DMS53 (cell line): ENCODE results near the gene EMILIN3.

ENCODE experiments used
- DNase-seq: peaks from one replicate; lab custom pipeline; 2025; lab: John Stamatoyannopoulos, UW

Gene EMILIN3

DNA sequence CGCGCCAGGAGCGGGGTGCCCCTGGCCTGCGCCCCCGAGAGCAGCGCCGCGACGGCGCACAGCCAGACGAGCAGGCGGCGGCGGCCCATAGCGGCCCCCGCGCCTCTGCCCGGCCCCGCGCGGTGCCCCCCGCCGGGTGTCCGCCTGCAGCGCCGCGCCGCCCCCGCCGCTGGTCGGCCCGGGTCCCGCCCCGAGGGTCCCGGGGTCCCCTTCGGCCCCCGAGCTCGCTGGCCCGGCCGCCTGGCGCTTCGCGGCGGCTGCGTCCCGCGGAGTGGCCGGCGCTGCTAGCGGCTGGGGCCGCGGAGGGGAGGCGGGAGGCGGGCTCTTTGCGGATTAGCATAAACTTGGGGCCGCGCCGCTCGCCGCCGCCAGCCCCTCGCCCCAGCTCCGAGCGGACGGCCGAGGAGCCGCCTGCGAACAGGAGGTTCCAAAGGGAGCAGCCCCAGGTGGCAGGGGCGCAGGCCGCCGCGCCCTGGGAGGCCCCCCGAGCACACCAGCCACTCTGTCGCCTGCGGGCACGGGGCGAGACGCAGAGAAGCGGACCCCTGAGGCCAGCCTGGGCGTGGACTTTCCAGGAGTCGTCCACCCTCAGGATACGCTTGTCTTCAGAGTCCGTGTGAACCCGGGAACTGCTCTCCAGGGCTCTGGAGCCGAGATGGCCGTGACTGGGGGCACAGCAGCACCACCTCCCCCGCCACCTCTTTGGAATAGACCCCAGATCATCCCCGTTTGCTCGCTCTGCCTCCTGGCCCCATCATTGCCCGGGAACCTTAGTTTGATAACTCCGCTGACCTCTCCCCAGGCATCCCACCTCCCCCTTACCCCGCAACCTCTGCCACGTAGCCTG is at the start of gene EMILIN3:
Gene EMILIN3 (minus strand): TSS at position 273 of the 847 bp plus-strand sequence. CDS start 184 bp downstream, at position 89.
- peak; percentile 30 for DNase-seq

DNA sequence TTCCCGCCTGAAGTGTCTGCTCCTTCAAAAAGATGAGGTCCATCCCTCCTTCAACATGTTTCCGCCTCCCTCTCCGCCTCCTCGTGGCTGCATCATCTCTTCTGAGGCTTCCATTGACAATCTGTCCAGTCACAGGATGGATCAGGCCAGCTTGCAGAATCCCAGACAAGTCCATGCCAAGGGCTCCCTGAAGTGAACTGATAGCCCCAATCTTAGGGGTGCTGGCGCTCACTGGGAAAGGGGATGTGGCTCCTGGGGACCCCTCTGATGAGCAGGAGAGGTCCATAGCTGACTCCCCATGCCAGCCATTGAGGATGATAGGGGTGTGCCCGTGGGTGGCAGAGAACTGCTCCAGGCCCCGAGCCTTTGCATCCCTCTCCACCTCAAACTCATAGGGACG is 48.6 kb upstream of the EMILIN3 start:
- no peak for DNase-seq

DNA sequence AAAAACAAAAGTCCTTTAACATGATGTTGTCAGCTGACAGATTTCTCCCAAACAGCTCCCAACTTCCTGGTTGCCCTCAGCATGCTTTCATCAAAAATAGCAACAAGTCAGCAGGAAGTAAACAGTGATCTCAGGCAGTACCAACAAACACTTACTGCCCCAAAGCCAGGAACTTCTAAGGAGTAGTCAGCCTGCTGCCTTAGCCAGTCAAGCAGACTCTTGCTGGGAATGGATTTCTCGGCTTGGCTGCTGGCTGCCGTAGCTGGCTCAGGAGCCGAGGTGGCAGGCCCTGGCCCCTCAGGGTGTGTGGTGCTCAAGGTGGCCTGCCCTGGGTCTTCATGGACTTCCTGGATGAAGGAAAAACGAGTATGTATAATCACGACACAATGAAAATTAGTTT is 46.6 kb upstream of the EMILIN3 start:
- no peak for DNase-seq

DNA sequence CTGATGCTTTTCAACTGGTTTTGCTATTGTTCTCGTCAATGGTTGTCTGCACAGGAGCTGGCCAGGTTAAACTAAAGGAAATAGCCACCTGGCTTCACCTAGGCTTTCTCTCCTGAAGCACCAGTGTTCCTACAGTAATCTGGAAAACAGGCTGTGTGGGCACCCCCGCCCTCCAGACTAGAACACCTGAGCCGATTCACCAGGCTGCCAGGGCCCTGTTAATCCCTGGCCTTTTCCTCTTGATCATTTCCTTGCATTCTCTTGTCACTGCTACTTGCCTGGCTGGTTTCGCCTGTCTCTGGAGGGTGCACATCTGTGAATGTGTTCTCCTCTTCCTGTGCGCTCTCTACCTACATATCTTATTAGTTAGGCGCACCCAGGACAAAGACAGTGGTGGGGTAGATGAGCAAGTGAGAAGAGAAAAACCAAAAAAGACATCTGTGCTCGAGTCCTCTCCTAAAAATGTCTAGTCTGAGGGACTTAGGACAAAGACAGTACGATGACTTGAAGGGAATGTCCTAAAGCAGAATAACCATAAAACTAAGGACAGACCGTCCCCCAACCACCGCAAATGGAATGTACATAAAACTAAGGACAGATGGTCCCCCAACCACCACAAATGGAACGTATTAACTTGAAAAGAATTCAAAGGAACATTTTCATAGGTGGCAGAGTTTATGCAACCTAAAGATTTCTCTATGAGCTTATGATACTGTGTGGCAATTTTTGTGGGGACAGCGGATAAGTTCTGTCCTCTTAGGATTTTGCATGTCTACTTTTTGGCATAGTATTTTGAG is 45.9 kb upstream of the EMILIN3 start:
- no peak for DNase-seq

- DNase-seq, result peak; percentile 22
These were observed 44.8 kb upstream of the EMILIN3 start for GRCh38 chr20:41411391-41411847.

GRCh38 chr20:41408986-41409385 is 42.4 kb upstream of the EMILIN3 start:
- no peak for DNase-seq

DNA sequence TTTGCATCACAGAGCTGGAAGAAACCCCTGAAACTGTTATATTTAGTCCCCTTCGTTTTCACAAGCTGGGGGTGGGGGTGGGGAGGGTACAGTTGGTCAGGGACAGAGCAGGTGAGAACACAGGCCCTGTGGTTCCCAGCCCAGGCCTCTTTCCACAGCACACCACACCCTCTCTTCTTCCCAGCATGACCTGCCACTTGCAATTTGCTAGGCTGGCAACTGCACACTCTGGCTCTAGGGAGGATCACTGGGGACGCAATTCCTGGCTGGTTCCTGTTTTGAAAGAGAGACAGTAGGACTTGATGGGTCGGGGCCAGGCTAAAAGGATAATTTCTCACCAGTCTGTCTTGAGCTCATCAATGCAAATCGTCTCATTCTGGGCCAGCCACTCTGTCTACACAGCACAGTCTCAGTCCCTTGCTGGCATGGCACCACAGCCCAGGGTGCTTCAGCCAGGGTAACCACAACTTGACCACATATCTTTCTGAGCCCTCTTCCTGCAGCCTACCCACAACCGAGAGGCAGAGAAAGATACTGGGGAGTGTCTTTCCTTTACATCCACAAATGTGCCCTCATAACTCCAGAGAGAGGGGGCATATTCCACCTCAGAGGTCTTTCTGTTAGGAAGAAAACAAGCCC is 41.7 kb upstream of the EMILIN3 start:
- DNase-seq, result no peak

- no peak for DNase-seq
These were observed 41.0 kb upstream of the EMILIN3 start for GRCh38 chr20:41407607-41408006.

GRCh38 chr20:41406896-41407444 is 40.4 kb upstream of the EMILIN3 start:
- no peak for DNase-seq

DNA sequence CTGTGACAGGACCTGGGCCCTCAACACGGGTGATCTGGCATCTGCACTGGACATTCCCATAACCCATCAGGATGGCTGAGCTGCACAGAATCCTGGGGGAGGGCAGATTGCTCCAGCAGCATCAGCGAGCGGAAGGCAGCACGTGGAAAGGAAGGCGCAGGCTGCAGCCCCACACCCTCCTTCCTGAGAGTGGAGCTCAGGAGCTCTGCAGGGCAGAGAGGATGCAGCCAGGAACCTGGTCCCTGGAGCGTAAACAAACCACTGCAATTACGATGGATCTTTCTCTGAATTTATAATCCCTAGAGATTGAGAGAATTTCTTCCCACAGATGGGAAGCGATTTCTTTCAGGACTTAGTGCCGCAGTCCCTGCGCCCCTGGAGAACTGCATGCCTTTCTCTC is 39.7 kb upstream of the EMILIN3 start:
- DNase-seq, result no peak

DNA sequence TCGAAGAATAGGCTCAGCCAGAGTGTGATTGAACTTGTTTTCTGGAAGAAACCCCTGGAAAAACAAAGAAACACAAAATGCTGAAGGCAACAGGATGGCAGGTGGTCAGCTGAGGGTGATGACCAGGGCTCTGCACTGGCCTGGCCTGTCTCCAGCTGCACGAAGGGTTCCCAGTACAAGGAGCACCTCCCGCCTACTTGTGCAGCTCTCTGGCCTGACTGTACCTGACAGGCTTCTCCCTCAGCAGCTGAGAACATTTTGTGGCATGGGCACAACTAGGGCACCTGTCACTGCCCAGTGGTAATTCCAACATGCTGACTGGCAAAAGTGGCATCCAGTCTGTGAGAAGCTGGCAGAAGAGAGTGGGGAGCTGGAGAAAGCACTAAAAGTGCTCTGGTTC is 38.8 kb upstream of the EMILIN3 start:
- DNase-seq, result no peak

- no peak for DNase-seq
These were observed 37.0 kb upstream of the EMILIN3 start for GRCh38 chr20:41403604-41404003.

GRCh38 chr20:41398408-41398807 is 31.8 kb upstream of the EMILIN3 start:
- DNase-seq, result no peak

DNA sequence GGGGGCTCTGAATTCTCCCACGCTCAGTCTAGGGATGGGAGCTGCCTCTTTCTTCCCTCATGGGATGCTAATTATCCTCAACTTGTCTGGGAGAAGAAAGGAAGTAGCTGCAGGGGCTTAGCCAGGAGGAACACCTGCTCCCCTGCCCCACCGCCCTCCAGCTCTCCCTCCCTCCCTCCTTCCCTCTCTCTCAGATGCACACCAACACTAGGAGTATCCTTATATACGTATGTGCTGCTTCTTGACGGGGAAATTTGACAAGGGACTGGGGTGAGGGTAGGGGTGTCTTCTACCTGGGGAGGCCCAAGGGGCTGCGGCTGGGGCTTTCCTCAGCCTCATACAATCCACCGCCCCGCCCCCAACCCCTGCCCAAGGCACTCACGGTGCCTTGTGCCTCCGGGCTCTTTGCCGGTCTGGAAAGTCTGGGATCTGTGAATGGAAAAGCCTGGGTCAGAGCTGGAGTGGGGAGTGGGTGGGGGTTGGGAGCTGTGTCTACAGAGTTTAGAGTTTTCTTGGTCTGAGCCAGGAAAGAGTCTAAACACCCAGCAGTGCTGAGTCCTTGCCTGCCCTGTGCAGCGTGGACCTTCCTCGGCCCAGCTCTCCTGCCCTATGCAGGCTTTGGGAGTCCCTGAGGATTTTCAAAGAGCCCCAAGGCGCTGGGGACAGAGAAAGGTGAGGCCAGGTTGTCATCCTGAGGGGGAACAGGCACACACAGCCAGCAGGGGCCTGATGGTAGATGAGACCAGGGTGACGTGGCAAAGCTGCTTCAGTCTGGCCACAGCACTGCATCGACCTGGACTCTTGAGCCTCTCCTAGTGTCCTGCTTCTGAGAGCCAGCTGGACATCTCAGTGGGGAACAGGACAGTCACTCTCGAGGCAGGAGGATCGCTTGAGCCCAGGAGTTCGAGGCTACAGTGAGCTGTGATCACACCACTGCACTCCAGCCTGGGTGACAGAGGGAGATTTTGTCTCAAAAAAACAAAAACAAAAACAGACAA is 29.3 kb upstream of the EMILIN3 start:
- DNase-seq, result peak; percentile 21

- no peak for DNase-seq
These were observed 28.5 kb upstream of the EMILIN3 start for GRCh38 chr20:41394931-41395666.

DNA sequence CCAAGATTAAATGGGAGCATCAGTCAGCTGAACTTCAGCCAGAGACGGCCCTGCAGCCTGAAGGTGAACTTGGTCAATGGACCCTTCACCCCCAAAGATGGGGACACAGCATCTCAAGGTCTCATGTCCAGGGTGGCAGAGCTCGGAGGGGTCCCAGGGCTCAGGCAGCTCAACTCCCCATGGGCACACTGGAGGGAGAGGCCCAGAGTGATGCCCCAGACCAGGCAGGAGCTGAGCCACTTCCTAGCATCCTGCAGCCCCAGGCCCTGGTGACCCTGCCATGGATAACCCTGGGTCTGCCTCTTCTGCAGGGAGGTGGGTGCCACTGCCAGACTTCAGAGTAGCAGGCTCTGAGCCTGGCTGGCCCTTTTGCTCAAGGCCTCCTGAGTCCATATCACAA is 27.5 kb upstream of the EMILIN3 start:
- no peak for DNase-seq

- no peak for DNase-seq
These were observed 27.1 kb upstream of the EMILIN3 start for GRCh38 chr20:41393705-41394066.

DNA sequence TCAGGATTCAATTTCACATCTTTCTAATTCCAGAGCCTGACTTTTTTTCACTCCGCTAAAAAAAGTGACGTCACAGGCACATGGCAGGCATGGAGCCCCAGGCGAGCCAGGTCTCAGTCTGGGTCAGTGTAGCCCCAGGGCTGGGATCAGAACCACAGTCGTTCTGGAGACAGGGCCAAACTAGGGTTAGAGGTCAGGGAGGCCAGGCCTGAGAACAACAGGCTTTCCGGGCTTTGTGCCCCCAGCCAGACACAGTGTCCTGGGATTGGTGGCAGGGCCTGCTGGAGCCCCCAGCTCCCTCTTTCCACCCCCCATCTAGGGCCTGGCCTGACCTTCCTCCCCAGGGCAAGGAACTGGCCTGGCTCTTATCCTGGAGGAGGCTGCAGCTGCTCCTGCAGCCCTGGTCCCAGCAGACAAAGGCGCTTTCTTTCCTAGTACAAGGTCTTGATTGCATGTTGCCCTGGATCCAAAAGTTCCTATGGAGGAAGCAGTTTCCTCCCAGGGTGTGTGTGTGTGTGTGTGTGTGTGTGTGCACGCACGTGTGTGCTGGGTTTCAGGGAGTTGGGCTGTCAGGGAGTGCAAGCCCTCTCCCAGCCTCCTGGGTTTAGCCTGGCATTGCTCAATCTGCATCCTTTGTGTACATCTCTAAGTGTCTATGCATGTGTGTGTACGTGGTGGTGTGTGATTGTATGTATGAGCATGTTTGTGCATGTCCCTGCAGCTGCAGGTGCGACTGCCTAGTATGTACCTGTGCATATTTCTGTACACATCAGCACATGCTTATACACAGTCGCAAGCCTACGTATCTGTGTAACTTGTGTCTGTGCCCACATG is 26.5 kb upstream of the EMILIN3 start:
- DNase-seq, result no peak

DNA sequence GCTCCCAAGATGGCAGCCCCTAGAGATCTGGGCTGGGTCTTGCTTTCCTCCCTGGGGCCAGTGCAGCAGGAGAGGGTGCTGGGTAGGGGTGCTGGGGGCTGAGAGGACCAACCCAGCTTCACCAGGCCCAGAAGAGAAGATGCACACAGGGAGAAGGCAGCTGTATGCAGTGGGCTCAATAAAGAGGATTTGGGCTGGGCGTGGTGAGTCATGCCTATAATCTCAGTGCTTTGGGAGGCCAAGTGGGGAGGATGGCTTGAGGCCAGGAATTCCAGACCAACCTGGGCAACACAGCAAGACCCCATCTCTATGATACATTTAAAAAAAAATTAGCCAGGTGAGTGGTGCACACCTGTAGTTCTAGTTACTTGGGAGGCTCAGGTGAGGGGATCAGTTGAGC is 25.7 kb upstream of the EMILIN3 start:
- no peak for DNase-seq
